CD4-positive, alpha-beta T cell treated with Interleukin-4 for 1 hour (primary cell): ENCODE measurements around the gene LSM6.
A peak's percentile ranks its signal among the peaks of the same experiment; 100 is the strongest.

Experiments
- DNase-seq, 2 donors: peaks; one replicate each; pipeline ENCODE4 v3.0.0-alpha.2; 2020 to 2022

The LSM6 gene

DNA sequence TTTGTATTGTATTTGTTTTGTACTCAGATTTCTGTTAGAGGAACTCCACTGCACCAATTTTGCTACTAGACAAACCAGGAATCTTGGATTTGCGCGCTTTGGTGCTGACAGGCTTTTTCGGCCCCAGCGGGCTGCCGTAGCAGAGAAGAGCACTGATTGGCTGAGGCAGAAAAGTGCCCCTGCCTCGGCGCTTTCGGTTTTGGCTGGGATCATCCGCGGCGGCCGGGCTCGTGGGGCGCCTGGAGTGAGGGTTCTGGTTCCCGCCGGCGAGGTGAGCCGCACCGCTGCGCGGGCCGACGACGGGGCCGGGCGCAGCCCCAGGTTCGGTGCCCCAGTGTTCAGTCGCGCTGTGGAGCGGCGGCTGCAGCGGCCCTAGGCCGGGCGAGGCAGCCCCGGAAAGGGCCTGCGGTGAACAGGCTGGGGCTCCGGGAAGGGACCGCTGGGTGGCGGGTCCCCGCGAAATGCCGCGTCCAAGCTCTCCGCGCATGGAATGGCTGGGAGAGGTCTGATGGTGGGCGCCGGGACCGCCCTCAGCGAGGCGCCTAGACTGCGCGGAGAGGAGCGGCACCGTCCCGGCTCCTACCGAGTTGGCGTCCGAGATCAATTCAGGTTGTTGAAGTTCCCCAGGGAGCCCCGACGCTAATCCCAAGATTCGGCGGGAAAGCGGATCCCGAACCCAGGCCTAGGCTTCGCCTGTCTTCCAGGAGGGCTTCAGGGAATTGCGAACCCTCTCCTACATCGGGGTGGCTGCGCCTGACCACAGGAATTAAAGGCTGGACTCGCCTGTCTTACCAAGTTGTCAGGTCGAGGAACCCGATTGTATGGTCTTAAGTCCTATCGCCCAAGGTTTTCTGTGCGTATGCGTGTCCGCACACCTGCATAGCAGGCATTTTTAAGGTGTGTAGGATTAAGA, at the start of gene LSM6:
Gene LSM6 (plus strand): TSS at position 178 of the 913 bp plus-strand sequence. CDS start 7,204 bp downstream, outside the sequence.
- DNase-seq: peak; percentile 84 to 87

DNA sequence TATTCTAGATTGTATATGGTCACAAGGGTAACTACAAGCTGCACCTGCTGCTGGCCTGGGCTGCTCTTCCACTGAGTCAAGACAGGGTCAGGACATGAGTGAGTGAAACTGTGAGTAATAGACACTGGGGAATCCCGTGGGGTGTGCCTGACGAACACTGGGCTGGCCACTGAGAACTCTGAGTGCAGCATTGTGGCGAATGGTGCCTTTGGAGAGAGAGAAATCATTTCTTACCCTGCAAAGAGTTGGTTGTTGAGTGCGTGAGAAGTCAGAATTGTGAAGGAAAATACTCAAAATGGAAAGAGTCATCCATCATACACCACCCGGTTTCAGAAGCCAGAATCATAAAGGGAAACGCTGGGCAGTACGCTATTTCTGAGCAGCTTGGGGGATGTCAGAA, 43.1 kb upstream of the LSM6 start:
- no peak for DNase-seq

DNA sequence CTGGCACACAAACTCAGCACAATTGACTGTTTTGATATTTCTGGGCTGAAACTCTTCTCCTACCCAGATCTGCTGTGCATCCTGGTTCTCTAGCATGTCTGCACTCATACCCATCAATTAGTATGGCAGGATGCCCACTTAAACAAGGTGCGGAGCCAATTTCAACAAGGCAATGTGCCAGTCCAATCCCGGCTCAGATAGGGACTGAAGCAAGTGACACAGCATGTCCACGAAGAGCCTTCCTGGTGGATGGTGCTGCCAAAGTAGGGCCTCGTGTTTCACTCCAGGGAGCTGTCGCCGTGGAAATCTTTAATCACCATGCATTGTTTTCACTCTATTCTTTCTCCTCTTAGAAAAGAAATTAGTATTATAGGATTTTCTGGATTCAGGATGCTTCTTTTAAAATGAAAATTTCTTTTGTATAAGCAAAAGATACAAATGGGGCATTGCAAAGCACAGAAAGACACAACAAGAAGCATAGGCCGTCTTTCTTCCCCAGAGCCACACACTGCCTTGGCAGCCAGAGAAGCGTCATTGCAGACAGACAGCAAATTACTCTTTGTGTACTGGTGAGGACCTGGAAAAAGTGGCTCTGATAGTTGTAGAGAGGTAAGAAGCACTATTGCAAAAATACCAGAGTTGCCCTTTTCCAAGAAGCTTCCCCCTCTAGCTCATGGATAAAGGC, 40.6 kb upstream of the LSM6 start:
- no peak for DNase-seq

DNA sequence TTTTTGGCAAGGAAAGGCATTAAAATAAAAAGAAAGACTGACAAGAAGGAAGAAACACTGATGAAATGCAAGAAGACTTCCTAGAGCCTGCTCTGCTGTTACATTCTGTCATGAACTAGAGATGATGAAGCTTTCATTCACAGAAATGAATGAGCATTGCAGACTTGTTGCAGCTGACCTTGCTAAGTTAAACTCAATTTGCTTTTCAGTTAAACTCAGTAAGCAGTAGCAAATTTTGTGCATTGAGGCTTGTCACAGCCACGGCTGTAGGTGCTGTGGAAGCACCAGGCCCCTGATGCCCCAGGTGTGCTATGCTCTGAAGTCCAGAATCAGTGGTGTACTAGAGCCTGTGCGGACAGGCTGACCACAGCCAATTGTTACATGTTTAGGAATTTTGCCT, 39.6 kb upstream of the LSM6 start:
- no peak for DNase-seq

DNA sequence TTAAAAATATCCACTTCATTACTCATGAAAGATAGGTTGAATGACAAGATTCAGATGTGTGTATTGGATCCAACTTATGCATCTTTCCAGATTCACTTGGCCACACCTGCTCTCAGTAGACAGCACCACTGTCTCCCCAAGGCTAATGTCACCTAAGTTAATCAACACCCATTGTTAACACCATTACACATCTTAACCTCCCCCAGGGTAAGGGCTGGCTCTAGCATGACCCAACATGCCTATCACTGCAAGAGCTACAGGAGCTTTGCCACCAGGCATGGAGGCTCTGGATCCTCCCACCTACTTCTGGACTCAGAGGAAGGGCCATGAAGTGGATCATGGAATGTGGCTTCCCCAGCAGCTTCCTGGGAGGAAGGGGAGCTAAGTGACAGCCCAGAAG, 32.8 kb upstream of the LSM6 start:
- DNase-seq: no peak

DNA sequence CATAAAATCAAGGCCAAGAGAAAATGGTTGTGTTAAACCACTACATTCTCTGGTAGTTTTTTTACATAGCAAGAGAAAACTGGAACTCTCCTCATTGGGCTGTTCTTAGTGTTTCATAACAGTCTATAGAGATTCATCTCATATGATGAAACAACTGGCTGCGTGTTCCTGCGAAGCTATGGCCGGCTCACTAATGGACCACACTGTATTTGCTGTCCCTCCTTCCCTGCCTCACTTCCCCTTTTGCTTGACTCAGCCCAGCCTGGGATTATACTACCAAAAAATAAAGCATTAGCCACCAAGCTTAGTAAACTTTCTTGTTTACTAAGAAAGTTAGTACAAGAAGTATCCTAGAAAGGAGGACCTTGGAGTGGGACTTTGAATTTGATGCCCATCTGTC, 31.6 kb upstream of the LSM6 start:
- peak; percentile 2 to 49 for DNase-seq

DNA sequence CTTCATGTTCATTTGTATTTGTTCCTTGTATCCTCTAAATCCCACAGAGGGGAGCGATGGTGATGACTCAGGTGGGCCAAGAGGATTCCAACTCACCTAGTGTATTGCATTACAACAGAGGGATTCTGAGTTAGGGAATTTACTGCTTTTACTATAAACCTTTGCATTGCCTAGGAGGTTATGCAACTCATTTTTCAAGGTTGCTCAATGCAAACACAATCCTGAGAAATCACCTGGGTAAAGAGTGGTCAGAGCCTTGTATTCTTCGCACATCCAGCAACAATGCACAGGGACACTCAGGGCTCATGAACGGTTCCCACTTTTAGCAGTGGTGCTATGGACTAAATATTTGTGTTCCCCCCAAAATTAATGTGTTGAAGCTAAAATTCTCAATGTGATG, 28.6 kb upstream of the LSM6 start:
- no peak for DNase-seq

DNA sequence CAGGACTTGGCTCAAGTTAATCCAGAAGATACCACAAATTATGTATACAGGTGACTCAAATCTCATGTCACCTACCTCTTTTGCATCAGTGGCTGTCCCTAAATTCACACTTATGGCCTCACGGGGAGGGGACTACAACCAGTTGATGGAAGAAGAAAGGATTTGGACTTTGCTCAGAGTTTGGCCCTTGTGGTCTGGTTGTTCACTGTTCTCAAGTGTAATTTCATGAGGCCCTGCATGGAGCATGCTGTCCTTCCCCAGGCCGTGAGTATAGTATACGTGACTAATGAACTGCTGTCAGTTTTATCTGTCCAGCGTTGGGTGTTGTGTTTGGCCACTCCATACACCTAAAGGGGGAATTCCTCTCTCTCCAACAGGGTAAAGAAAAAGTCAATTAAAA, 27.5 kb upstream of the LSM6 start:
- no peak for DNase-seq

DNA sequence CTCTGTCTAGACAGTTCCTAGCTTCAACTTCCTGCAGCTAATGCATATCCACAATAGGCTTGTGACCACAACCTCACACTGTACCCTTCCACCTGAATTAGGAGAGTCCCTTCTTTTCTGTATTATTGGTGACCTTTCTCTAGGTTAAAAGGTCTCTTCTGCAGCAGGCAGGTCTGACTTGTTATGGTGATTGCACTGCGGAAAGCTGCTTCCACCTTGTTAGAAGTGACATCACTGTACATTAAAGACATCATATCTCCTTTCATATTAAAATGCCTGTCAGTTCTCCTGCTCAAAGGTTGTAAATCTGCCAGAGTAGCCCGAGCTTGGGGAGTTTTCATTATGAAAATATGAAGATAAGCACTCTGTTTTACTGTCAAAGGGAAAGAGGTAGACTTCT, 21.5 kb upstream of the LSM6 start:
- no peak for DNase-seq

DNA sequence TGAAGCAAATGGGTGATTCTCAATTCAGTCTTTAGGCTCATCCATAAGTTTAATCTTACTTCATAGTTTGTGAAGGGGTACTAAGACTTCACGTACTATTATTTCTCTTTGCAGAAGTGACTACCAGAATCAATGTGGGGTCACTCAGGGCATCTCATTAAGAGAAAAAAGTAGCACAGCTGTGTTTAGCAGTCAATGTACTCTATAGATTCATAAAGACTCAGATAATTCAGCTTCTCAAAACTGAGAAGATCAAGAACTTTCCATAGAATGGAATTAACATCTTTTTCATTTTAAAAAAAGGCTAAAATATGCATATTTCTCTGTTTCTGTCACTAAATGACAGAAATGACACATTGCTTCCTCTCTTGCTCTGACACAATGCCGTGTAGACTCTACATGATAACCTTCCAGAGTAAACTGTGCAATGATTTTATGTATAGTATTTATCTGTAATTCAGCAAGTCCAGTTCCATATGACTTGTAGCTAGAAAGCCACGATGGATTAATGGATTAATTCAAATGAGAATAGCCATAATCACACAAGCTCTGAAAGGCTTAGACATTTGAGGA, 20.3 kb upstream of the LSM6 start:
- DNase-seq: no peak

DNA sequence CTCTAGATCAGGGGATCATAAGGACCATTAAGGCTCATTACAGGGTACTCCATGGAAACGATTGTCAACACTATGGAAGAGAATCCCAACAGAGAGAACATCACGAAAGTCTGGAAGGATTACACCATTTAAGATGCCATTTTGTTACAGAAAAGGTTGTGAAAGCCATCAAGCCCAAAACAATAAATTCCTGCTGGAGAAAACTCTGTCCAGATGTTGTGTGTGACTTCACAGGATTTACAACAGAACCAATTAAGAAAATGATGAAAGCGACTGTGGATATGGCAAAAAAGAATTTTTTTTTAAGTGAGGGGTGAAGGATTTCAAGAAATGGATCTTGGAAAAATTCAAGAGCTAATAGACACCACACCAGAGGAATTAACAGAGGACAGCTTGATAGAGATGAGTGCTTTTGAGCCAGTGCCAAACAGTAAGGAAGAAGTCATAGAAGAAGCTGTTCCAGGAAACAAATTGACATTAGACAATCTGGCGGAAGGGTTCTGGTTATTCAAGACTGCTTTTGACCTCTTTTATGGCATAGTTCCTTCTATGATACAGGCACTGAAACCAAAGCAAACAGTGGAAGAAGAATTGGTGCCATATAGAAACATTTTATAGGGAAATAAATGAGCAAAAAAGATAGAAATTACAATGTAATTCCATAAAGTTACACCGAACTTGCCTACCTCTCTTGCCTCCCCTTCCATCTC, 17.3 kb upstream of the LSM6 start:
- DNase-seq: no peak

DNA sequence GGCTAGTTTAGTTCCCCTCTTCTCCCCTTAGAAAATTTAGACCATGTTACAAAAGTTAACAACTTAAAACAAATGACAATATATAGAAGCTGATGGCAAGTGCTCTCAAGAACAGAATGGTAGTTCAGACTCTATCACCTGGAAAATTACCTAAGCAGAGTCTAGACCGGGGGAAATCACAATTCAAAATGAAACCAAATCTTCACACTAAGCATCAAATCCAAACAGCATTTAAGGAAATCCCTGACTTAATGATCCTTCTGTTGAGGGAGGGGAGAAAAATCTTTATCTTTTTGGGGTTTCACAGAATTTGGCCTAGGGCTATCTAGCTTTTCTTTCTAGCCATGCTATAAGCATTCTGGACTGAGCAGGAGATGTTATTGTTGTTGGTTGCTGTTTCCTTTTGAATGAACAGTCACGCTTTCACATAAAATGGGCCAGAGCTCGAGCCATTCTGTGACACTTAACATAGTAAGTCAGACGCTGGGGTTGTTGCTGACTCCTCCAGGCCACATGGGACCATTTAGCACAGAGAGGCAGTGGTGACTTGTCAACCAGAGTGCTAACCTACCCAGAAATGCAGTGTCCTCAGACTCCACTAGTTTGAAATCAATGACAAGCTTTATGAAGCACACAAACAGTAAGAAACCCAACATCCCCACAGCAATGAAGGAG, 16.0 kb upstream of the LSM6 start:
- no peak for DNase-seq

DNA sequence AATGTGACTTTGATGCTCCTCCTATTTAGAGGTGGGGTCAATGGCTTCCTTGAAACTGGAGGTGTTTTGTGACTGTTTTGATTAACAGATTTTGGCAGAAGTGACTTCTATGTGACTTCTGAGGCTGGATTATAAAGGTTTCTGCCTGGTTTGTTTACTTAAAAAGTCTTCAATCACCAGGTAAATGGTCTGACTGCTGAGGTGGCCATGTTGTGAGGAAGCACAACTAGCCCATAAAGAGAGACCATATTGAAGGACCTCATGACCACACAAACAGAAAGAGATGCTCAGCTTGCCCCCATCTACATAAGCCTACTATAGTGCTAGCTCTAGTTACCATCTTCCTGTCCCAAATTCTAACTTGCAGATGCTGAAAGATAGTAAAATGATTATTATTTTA, 14.3 kb upstream of the LSM6 start:
- no peak for DNase-seq

DNA sequence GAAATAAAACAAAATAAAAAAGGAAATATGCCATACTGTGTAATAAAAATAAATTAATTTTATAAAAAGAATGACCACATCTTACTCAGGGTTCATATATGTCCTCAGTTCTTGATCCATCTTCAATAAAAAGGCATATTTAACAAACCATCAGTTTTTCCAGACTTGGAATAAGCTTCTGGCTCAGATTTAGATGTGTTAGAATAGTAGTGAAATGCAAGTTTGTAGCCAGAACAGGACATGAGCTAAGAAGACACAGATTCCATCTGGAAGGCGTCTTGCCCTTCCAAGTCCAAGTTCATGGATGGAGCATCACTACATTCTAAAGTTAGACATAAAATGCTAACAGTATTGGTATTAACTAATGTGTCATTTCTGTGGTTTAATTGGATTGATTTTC, 10.3 kb upstream of the LSM6 start:
- no peak for DNase-seq

DNA sequence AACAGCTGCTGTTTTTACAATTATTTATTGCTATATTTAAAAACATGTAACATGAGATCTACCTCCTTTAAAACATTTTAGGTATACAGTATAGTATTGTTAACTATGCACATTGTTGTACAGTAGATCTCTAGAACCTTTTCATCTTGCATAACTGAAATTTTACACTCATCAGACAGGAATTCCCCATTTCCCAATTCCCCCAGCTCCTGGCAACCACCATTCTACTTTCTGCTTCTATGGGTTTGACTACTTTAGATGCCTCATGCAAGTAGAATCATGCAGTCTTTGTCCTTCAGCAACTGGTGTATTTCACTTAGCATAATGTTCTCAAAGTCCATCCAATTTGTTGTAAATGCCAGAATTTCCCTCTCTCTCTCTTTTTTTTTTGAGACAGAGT, 9.7 kb upstream of the LSM6 start:
- DNase-seq: no peak

DNA sequence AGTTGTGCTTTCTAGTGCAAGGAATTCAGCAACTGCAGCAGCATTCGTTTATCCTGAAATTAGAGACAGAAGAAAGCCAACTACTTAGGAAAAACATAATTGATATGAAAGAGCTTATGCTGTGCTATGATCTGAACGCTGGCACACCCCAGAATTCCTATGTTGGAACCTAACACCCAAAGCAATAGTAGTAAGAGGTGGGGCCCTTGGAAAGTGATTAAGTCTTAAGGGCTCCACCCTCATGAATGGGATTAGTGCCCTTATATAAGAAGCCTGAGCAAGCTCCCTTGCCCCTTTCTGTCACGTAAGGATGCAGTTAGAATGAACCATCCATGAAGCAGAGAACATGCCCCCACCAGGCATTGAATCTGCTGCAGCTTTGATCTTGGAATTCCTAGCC, 5.4 kb upstream of the LSM6 start:
- no peak for DNase-seq

DNA sequence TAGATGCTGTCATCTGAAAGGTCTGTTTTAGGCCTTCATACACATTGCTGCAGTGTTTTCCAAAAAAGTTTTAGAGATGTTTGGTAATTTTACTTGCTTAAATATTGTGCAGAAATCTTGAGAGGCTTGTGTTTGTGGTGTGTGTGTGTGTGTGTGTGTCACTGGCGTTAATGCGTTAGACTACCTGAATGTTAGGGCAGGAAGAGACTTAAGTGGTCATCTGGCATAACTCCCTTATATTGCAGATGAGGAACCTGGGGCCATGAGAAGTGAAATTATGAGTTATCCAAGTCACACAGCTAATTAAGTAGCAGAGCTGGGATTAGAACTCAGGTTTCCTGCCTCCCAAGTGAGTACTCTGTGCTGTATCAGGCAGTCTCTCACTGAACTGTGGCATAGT, 1.4 kb downstream of the LSM6 start:
- DNase-seq: no peak

DNA sequence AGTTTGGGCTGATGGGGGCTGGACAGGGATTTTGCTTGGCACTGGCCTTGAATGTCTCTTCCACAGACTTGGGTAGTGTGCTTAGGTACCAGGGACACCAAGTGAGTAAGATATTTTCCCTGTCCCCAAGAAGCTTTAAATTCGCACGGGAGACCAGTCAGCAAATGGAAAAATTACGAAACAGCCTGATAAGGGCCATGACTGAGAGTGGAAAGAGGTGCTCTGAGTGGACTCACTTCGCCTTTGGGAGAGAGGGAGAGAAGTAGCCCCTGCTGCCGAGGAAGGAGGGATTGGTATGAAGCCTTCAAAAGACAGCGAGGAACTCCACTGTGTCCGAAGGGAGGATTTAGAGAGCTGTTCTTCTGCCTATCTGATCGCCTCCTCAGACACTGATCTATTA, 2.6 kb downstream of the LSM6 start:
- no peak for DNase-seq

DNA sequence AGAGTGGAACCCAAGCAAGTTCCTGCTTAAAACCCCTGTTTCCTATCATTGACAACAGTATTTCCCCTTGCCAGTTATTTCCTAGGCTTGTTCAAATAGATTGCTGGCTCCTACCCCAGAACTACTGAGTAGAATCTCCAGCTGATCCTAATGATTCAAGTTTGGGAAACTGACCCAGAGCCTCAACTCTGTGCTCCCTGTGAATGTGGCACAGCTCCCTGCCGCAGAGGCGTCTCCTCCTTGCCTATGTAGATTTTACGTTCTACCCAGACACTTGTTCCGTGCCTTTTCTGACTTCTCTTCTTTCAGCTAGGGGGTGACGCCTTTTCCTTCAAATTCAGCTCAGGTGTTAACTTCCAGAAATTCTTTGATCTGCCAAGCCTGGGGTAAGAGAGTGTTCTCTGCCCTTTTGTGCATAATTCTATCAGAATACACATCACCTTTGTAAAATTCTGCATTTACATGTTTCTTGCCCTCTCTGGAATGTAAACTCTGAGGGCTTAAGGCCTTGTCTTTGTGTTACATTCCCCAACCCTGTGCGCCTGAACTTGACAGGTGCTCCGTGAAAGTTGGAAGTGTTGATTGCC, 4.4 kb downstream of the LSM6 start:
- DNase-seq: no peak

DNA sequence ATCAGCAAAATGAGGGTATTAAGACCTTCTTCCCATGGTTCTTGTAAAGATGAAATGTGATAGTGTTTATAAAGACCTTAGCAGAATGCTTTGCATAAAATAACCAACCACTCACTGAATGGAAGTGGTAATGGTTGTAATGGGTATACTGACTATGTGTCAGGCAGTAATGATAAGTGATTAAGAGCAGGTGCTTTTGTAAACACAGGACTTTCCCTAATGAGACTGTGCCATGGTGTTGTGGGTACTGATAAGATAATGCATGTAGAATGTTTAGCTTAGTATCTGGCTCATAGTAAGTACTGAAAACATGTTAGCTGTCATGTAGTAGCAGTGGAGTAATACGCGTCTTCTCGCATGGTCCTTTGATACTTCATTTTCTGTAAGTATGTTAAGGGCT, 6.9 kb downstream of the LSM6 start:
- no peak for DNase-seq

DNA sequence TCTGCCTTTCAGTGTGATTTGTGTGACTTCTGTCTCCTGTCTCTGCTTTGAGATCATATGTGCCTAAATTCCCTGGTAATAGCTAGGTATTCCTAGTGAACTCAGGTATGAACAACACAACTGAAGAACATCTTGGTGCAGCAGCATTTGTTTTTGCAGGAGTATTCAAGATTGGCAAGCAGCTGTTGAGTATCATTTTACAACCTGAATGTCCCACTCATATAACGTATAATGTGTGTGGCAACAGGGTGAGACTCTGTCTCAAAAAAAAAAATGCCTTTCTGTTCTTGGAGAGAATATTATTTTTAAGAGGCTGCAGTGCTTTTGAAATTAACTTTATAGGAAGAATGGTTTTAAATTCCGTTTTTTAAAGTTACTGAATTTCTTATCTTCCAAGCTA, 7.7 kb downstream of the LSM6 start:
- no peak for DNase-seq

DNA sequence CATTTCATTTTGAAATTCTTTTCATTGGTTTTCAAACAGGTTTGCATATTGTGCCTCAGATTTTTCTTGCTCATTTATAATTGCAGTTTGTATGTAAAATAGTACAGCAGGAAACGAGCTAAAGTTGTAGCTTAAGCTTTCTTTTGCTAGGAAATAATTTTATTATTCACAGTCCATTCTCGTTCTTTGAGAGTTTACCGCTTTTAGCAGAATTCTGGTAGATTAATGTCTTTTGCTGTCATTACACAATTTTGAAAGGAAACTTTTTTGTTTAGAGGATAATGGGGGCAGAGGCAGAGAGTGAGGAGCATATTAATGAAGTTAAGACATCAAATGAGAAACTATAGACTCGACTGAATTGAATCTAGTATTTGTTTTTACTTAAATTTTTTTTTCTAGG, 10.5 kb downstream of the LSM6 start:
- no peak for DNase-seq

DNA sequence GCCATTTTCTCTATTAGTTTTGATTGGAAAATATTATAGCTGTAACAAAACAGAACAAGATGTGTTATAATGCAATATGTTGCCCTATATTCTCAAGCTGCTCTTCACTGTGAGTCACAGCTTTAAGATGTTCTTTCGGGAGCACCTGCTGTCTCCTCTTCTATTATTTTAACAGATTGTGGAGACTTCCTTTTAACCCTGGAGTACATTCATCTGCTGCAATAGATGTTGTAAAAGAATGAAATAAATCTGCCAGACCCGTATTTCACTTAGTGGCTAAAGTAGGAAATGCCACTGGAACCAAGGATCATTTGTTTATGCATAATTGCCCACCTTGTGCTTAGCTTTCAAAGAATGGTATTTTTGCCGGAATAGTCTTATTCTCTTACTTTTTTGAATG, 11.1 kb downstream of the LSM6 start:
- DNase-seq: no peak
